GM19324 (cell line): ENCODE results near the gene ABCC2.
"Not testable (repeated sequence)": the region's sequence is repeated elsewhere in the genome, so short reads cannot be mapped to it uniquely, and the experiment has no call there.

Source experiments
- ATAC-seq: cut with Tn5 transposase; IDR thresholded peaks from one replicate; pipeline ENCODE4 v1.9.1; 2021; ENCODE audit warnings: mild to moderate bottlenecking, moderate library complexity; ENCODE audit not compliant: unreplicated experiment, low FRiP score

ABCC2 gene

GRCh38 chr10:99782447-99783286, at the start of gene ABCC2:
ABCC2 (plus strand) TSS chr10:99782640; CDS start chr10:99782845, 205 bp downstream.
- no peak for ATAC-seq

- no peak for ATAC-seq
Measured at GRCh38 chr10:99733366-99733765, 49.1 kb upstream of the ABCC2 start.

- not testable (repeated sequence) for ATAC-seq
Measured at GRCh38 chr10:99734111-99734510, 48.3 kb upstream of the ABCC2 start.

GRCh38 chr10:99740260-99740659, 42.2 kb upstream of the ABCC2 start:
- no peak for ATAC-seq

GRCh38 chr10:99740933-99741559, 41.4 kb upstream of the ABCC2 start:
- ATAC-seq: no peak

- no peak for ATAC-seq
Measured at GRCh38 chr10:99742254-99742653, 40.2 kb upstream of the ABCC2 start.

- no peak for ATAC-seq
Measured at GRCh38 chr10:99742701-99743100, 39.7 kb upstream of the ABCC2 start.

GRCh38 chr10:99743841-99744240, 38.6 kb upstream of the ABCC2 start:
- no peak for ATAC-seq

GRCh38 chr10:99746166-99746565, 36.3 kb upstream of the ABCC2 start:
- not testable (repeated sequence) for ATAC-seq

- ATAC-seq: no peak
Measured at GRCh38 chr10:99748823-99749451, 33.5 kb upstream of the ABCC2 start.

GRCh38 chr10:99750641-99751040, 31.8 kb upstream of the ABCC2 start:
- no peak for ATAC-seq

GRCh38 chr10:99754670-99755069, 27.8 kb upstream of the ABCC2 start:
- no peak for ATAC-seq

- ATAC-seq: no peak
Measured at GRCh38 chr10:99756159-99756558, 26.3 kb upstream of the ABCC2 start.

- ATAC-seq: no peak
Measured at GRCh38 chr10:99758211-99758891, 24.1 kb upstream of the ABCC2 start.

GRCh38 chr10:99760321-99760720, 22.1 kb upstream of the ABCC2 start:
- ATAC-seq: no peak

GRCh38 chr10:99761365-99761764, 21.1 kb upstream of the ABCC2 start:
- ATAC-seq: no peak

- no peak for ATAC-seq
Measured at GRCh38 chr10:99765672-99766301, 16.7 kb upstream of the ABCC2 start.

- ATAC-seq: no peak
Measured at GRCh38 chr10:99766302-99766681, 16.1 kb upstream of the ABCC2 start.

- no peak for ATAC-seq
Measured at GRCh38 chr10:99767901-99768300, 14.5 kb upstream of the ABCC2 start.

GRCh38 chr10:99768556-99768955, 13.9 kb upstream of the ABCC2 start:
- ATAC-seq: no peak
